Glutamatergic neuron (in vitro differentiated cells): Measurements from ENCODE around the gene CAMK2D. TPM values are rescaled to one million over a fixed set of nuclear protein-coding genes. Genes with fewer than 3 reads are reported as not detected.

Source experiments
- DNase-seq: peaks from one replicate; pipeline ENCODE4 v3.0.0; 2022
- H3K27ac Mint-ChIP-seq: one replicate; pipeline ENCODE4 v1.8.0; 2020; ENCODE audit warnings: mild to moderate bottlenecking, mixed read lengths, inconsistent platforms; ENCODE audit not compliant: unreplicated experiment
- H3K27me3 Mint-ChIP-seq: one replicate; pipeline ENCODE4 v1.8.0; 2020; ENCODE audit warnings: mild to moderate bottlenecking, moderate library complexity, mixed read lengths, inconsistent platforms; ENCODE audit not compliant: unreplicated experiment
- H3K36me3 Mint-ChIP-seq: one replicate; pipeline ENCODE4 v1.8.0; 2020; ENCODE audit warnings: mild to moderate bottlenecking, mixed read lengths, inconsistent platforms; ENCODE audit not compliant: unreplicated experiment
- H3K4me1 Mint-ChIP-seq: one replicate; pipeline ENCODE4 v1.8.0; 2020; ENCODE audit warnings: mild to moderate bottlenecking, low read depth, mixed read lengths, inconsistent platforms; ENCODE audit not compliant: unreplicated experiment
- H3K4me3 Mint-ChIP-seq: one replicate; pipeline ENCODE4 v1.8.0; 2020; ENCODE audit warnings: mild to moderate bottlenecking, mixed read lengths, inconsistent platforms; ENCODE audit not compliant: unreplicated experiment
- H3K9me3 Mint-ChIP-seq: one replicate; pipeline ENCODE4 v1.8.0; 2020; ENCODE audit warnings: mild to moderate bottlenecking, moderate library complexity, mixed read lengths, inconsistent platforms; ENCODE audit not compliant: unreplicated experiment
- CTCF ChIP-seq: fragments of 200-600 bp; sonication (generic); IDR thresholded peaks from one replicate; pipeline ENCODE4 v1.5.0; 2021; ENCODE audit not compliant: partially characterized antibody, unreplicated experiment
- total RNA-seq: library from RNA; stranded (reverse); fragmentation: NEBNext Ultra II Directional; extraction: Animal tissue kit (Norgen Biotek cat#: 25700); gene quantifications from one replicate; pipeline ENCODE4 v1.2.1, GENCODE V29; 2021; ENCODE audit not compliant: unreplicated experiment

CAMK2D gene
- total RNA-seq, 1 donor from 2014 or later: 24.8 TPM

DNA sequence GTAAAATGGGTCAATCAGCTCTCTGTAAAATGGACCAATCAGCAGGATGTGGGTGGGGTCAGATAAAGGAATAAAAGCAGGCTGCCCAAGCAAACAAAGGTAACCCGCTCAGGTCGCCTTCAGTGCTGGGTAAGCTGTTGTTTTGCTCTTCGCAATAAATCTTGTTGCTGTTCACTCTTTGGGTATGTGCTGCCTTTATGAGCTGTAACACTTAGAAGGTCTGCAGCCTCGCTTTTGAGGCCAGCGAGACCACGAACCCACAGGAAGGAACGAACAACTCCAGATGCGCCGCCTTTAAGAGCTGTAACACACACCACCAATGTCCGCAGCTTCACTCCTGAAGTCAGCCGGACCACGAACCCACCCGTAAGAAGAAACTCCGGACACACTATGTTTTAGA, 11.5 kb upstream of the CAMK2D start:
- no peaks in the 10 kb centered on the region for H3K4me1 Mint-ChIP-seq
- H3K27ac Mint-ChIP-seq: no peak overlapping the region
- no peak overlapping the region for H3K4me3 Mint-ChIP-seq
- no peaks in the 10 kb centered on the region for H3K27me3 Mint-ChIP-seq
- H3K9me3 Mint-ChIP-seq: no peaks in the 10 kb centered on the region
- no peaks in the 10 kb centered on the region for H3K36me3 Mint-ChIP-seq
- no peak for TF ChIP-seq CTCF
- no peak for DNase-seq

- no peak for DNase-seq
- H3K36me3 Mint-ChIP-seq: no peaks in the 10 kb centered on the region
- no peaks in the 10 kb centered on the region for H3K4me1 Mint-ChIP-seq
- H3K27me3 Mint-ChIP-seq: no peaks in the 10 kb centered on the region
- H3K4me3 Mint-ChIP-seq: no peak overlapping the region
- H3K27ac Mint-ChIP-seq: no peak overlapping the region
- TF ChIP-seq CTCF: no peak
- H3K9me3 Mint-ChIP-seq: no peaks in the 10 kb centered on the region
Observed at GRCh38 chr4:113772319-113772718, 10.8 kb upstream of the CAMK2D start.

GRCh38 chr4:113769744-113770143, 8.2 kb upstream of the CAMK2D start:
- H3K9me3 Mint-ChIP-seq: no peaks in the 10 kb centered on the region
- no peak overlapping the region for H3K27ac Mint-ChIP-seq
- no peaks in the 10 kb centered on the region for H3K36me3 Mint-ChIP-seq
- DNase-seq: no peak
- no peaks in the 10 kb centered on the region for H3K4me1 Mint-ChIP-seq
- no peak overlapping the region for H3K4me3 Mint-ChIP-seq
- TF ChIP-seq CTCF: no peak
- no peaks in the 10 kb centered on the region for H3K27me3 Mint-ChIP-seq

DNA sequence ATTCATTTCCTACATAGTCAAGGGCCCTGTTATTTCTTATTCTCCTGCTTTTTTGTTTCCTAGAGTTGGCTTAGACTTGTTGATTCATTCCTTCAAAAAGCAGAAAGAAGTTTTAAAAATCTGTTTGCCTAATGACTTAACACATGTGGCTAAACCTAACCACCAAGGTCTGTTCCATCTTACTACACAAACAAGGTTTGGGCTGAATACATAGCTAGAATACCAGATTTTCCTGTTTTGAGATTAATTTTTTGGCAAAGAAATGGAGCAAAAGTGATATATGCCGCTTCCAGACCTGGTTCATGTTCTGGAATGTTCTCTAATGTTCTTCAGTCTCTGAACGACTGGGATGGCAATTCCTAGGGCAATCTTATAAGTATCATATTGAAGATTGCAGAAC, 7.4 kb upstream of the CAMK2D start:
- Mint-ChIP-seq H3K4me1 (no peaks in the 10 kb centered on the region), H3K36me3 (no peaks in the 10 kb centered on the region), H3K4me3 (no peak overlapping the region), H3K9me3 (no peaks in the 10 kb centered on the region), H3K27ac (no peak overlapping the region), H3K27me3 (no peaks in the 10 kb centered on the region)
- TF ChIP-seq CTCF: no peak
- no peak for DNase-seq

DNA sequence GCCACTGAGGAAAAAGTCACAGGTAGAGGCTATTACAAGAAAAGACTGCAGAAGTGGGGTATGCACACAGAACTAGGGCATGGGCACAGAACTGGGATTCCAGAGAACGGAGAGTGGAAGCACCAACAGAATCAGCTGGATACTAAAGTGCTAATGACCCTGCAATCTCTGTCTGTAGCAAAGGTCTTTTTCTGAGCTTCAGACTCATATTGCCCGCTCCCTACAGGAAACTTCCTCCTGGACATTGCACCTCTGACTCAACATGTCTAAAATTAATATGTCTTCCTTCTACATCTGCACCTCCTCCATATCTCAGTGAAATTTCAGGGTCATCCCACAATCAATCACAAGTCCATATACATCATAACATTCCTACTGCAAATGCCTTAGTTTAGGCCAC, 5.3 kb upstream of the CAMK2D start:
- H3K27ac Mint-ChIP-seq: no peak overlapping the region
- H3K9me3 Mint-ChIP-seq: peaks cover 5% of the 10 kb centered on the region
- TF ChIP-seq CTCF: no peak
- no peak for DNase-seq
- no peak overlapping the region for H3K4me3 Mint-ChIP-seq
- H3K27me3 Mint-ChIP-seq: peaks cover 5% of the 10 kb centered on the region
- H3K4me1 Mint-ChIP-seq: no peaks in the 10 kb centered on the region
- H3K36me3 Mint-ChIP-seq: no peaks in the 10 kb centered on the region
